IMR-90 (cell line): ENCODE data around the gene MTMR3.
A peak's percentile ranks its signal among the peaks of the same experiment; 100 is the strongest.

ENCODE experiments used
- MAZ ChIP-seq: IDR thresholded peaks from 2 replicates; pipeline ENCODE4 v1.6.1; 2012; ENCODE audit warnings: low read depth, mild to moderate bottlenecking, low read length, improper control_type of control experiment, moderate library complexity, borderline replicate concordance
- POLR2A ChIP-seq: IDR thresholded peaks from 2 replicates; pipeline ENCODE4 v1.6.1; 2012; ENCODE audit warnings: mild to moderate bottlenecking, low read depth, low read length
- RCOR1 ChIP-seq: IDR thresholded peaks from 2 replicates; pipeline ENCODE4 v1.6.1; 2012; ENCODE audit warnings: mild to moderate bottlenecking, low read length, improper control_type of control experiment; ENCODE audit not compliant: insufficient replicate concordance
- SMC3 ChIP-seq: fragments of 150-350 bp; IDR thresholded peaks from 2 replicates; pipeline ENCODE4 v1.6.1; 2016; ENCODE audit warnings: low read depth, mild to moderate bottlenecking, antibody characterized with exemption, low read length, moderate library complexity
- TF ChIP-seq, protein P1 (sequence below): conservative IDR thresholded peaks from 2 replicates; pipeline ENCODE4 v1.5.1; 2012; ENCODE audit warnings: mild to moderate bottlenecking, low read depth, low read length, improper control_type of control experiment
- TF ChIP-seq, protein P2 (sequence below): fragments of 150-350 bp; IDR thresholded peaks from 2 replicates; pipeline ENCODE4 v1.6.1; 2017; ENCODE audit warnings: mild to moderate bottlenecking, antibody characterized with exemption, low read length, low read depth

DNA sequence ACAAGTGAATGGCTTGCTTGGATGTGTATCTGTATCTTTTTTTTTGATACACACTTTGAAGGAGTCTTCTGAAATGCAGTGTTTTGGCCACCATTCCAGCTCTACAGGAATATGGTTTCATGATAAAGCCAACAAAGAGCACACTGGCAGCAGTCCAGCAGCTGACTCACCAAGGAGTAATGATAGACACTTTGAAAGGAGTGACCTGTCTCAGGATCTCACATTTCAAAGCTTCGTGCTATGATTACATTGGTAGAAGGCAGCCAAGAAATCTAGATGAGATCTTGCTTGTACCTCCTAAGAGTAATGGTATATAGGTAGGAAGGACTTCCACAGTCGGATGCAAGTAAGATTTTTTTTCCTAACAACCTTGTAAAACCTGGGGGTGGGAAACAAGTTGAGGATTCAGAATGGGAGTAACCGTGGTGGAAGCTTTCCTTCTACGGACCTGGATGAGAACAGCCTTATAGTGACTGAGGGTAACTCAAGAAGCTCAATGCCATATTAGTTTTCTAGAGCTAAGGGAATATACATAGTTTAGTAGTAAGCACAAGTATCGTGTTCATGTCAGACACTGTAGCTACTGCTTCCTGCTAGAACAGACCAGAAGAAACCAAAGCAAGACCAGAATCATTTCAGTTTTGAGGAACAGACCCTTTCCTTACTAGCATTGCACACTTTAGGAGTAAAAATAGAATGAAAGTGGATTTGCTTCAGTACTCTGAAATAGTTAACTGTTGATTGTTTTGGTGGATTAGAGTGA, 25.0 kb downstream of the MTMR3 start:
- no peak for TF ChIP-seq POLR2A
- TF ChIP-seq SMC3, result peak; percentile 11; the same call in 1 of the 2 replicates
- TF ChIP-seq MAZ, result no peak
- TF ChIP-seq, protein P1, sequence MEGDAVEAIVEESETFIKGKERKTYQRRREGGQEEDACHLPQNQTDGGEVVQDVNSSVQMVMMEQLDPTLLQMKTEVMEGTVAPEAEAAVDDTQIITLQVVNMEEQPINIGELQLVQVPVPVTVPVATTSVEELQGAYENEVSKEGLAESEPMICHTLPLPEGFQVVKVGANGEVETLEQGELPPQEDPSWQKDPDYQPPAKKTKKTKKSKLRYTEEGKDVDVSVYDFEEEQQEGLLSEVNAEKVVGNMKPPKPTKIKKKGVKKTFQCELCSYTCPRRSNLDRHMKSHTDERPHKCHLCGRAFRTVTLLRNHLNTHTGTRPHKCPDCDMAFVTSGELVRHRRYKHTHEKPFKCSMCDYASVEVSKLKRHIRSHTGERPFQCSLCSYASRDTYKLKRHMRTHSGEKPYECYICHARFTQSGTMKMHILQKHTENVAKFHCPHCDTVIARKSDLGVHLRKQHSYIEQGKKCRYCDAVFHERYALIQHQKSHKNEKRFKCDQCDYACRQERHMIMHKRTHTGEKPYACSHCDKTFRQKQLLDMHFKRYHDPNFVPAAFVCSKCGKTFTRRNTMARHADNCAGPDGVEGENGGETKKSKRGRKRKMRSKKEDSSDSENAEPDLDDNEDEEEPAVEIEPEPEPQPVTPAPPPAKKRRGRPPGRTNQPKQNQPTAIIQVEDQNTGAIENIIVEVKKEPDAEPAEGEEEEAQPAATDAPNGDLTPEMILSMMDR, result no peak
- TF ChIP-seq, protein P2, sequence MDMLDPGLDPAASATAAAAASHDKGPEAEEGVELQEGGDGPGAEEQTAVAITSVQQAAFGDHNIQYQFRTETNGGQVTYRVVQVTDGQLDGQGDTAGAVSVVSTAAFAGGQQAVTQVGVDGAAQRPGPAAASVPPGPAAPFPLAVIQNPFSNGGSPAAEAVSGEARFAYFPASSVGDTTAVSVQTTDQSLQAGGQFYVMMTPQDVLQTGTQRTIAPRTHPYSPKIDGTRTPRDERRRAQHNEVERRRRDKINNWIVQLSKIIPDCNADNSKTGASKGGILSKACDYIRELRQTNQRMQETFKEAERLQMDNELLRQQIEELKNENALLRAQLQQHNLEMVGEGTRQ, result no peak
- TF ChIP-seq RCOR1, result peak; percentile 26
